IPS-18c (cell line): ENCODE measurements around the gene SPHKAP.

Experiments
- H3K4me3 ChIP-seq: 2 replicates; pipeline ENCODE4 v1.7.0; 2013; ENCODE audit warnings: low read depth, mild to moderate bottlenecking, low read length, moderate library complexity; ENCODE audit not compliant: insufficient read depth
- H3K9me3 ChIP-seq: one replicate; pipeline ENCODE4 v1.6.1; 2013; ENCODE audit warnings: mild to moderate bottlenecking, low read length, moderate library complexity; ENCODE audit not compliant: control insufficient read depth, insufficient read depth

SPHKAP gene

DNA sequence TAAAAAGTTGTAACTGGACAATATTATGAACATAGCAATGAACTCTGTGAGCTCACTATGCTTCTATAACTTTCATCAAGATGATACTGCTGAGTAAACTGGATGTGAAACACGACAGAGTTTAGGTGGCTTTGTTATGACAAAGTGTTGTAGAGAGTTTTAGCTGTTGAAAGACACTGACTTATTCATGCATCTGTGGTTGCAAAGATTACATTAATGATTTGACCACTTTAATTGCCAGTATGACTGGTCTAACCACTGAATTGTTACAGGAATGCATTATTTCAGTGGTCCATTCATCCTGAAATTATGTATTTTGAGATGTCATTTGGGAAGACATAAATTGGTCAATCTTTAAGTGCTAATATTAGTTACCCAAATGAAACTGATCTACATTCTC lies 117.9 kb downstream of the SPHKAP start:
- no peaks in the 10 kb centered on the region for H3K9me3 ChIP-seq
- H3K4me3 ChIP-seq = no peak overlapping the region

DNA sequence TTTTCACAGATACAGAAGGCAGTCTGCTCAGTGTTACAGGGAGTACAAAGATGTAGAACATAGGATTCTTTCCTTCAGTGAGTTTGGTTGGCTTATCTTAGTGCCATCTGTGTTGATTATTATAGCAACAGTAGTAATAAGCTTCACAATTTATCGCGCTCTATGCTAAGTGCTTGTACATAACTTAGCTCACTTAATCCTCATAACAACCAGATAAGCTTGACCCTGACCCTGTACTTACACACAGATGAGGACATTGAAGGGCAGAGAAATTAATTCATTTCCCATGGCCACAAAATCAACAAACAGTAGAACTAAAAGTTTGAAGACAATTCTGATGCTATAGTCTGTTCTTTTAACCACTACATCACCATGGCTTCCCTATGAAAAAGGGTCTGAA lies 121.8 kb downstream of the SPHKAP start:
- H3K4me3 ChIP-seq = no peak overlapping the region
- H3K9me3 ChIP-seq = no peaks in the 10 kb centered on the region

DNA sequence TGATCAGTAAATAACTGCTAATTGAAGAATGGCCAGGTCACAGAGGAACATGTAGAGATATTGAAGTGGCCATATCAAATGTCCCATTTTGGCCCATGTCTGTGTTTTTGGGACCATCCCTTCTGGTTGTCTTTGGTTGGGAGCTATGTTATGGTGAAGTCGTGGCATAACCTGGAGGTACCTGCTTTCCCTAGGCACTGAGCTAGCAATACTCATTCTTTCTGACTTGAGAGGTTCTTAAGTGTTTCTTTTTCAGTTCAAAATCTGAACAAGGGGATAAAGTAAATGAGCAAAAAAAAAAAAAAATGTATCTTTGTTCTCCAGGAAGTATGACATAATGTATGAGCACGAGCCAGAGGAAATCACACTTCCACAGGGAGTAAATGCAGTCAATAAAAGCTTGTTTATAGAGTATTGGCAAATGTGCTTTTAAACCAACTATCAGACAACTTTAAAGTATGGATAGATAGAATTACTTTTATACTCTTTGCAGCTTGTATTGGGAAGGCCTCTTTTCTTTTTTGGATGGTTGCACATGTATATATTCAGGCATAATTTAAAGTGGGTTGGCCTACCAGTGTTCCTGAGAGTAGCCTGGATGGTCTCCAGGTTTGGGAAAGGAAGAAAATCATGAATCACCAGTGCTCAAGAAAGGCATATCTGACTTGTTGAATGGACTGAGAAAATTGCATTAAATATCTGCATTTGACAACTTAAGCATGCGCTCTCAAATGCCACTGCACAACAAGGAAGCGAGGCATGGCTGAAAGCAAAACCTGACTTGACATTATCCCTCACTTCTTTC lies 125.0 kb downstream of the SPHKAP start:
- H3K9me3 ChIP-seq = no peaks in the 10 kb centered on the region
- H3K4me3 ChIP-seq = no peak overlapping the region

DNA sequence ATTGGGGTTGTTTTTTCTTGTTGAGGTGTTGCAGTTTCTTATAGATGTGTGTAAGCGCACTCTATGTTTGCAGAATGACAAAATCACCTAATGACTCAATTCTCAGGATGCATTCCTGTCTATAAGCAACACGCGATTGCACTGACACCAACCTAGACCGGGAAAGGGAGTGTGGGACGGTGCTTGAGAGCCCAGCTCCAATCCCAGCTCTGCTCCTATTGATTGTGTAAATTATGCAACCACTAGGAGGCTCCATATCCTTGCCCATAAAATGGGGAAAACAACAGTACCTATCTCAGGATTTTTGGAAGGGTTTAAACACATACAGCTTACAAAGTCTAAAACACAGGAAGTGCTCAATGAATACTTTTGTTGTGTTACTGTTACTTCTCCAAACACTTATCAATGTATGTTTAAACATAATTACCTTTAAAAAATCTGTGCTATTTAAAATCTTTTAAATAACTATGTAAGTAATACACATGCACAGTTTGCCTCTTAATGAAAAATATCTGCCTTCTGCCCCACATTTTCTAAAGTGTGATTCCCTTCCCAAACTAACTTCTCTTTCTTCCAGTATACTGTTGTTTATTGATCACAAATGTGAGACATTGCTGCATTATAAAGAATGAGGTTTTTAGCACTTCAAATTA lies 132.5 kb downstream of the SPHKAP start:
- Histone ChIP-seq H3K4me3 (no peak overlapping the region), H3K9me3 (no peaks in the 10 kb centered on the region)

DNA sequence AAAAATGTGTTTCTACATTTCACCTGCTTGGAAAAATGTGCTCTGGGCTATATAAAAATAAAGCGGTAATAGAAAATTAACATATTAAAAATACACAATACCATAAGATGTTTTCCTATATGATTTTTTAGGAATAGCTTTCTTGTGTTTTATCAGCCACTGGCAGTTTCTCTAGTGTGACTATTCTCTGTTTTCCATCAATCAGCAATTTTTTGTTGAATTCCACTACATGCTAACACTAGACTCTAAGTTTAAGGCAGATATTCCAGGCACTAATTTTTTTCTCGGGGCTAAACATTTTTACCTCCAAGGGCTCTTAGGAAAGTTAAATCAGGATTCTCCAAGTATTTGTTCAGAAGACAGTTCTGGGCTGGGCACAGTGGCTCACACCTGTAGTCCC lies 140.5 kb downstream of the SPHKAP start:
- Histone ChIP-seq H3K4me3 (no peak overlapping the region), H3K9me3 (no peaks in the 10 kb centered on the region)

DNA sequence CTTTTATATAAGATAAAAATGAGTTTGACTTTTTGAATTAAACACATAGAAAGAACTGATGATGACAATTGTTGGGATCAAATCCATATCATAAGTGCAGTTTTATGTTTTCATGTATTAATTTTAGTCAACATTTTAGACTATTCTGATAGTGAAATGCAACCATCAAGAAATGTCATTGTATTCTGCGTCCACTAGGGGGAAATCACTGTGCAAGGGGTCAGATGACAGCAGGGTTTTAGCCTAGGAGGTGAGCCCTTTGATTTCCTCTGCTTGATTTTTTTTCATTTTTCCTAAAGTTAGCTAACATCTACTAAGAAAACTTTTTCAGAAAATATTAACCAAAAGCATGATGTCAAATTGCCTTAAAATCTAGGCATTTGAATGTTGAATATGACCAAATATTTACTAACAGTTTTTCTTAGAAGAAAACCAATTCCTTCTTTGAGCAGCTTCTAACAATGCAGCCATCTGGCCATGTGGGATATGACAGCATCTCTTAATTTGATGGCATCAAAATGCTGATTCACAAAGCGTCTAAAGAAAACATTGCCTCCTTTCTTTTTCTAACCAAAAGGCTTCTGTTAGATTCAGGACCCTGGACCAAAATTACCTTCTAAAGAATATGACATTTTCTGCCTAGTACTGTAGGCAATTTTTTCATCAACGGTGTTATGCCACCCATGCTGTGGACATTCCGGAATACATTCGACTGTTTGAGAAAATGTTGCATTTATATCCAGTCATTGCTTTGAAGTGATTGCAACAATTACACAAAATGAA lies 141.5 kb downstream of the SPHKAP start:
- no peak overlapping the region for H3K4me3 ChIP-seq
- H3K9me3 ChIP-seq = no peaks in the 10 kb centered on the region

DNA sequence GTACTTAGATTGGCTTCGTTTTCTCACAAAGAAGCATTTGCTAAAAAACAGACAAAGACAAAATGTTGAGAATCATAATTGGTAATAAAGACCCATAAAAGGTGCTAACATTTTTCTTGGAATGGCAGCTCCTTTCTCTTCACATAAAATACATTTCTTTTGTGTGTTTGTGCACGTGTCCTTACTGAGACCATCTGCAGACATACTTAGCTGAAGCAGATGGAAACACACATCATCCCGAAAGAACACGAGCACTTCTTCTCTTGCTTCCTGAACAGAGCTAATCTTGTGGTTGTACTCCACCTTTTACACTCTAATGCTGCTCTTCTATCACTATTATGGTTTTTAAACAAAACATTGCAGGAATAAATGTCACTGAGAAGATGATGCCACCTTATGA lies 142.5 kb downstream of the SPHKAP start:
- no peak overlapping the region for H3K4me3 ChIP-seq
- no peaks in the 10 kb centered on the region for H3K9me3 ChIP-seq

DNA sequence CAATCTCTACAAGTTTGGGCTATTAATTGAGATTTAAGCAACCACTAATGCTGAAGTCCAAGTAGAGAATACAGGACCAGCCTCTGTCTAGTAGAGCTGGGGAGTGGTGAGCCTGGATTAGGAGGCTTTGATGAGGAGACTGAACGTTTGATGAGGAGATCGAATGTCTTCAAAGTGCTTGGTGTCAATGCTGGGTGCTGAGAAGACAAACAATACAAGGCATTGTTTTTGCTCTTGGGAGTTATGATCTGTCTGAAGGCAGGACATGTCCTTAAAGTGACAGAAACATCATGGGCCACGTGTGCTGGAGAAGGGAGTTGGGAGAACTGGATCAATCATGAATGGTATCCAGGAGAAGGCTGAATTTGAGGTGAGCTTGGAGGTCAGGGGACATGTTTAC lies 143.6 kb downstream of the SPHKAP start:
- H3K9me3 ChIP-seq = no peaks in the 10 kb centered on the region
- H3K4me3 ChIP-seq = no peak overlapping the region

DNA sequence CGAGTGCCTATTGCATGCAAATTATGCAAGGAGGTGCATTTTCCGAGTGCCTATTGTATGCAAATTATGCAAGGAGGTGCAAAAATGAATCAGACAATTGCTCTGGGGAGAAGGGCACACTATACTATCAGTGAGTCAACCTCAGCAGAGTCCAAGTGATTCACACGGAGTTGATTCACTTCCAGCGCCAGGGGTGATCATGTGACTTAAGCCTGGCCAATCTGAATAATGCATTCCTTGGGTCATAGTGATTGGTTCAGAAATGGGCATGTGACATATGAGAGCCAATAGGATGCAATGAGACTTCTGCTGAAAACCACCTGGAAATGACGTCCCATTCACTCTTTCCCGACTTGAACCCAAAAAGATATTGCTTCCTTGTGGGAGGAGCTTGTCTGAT lies 157.9 kb downstream of the SPHKAP start:
- H3K9me3 ChIP-seq = no peaks in the 10 kb centered on the region
- H3K4me3 ChIP-seq = no peak overlapping the region

DNA sequence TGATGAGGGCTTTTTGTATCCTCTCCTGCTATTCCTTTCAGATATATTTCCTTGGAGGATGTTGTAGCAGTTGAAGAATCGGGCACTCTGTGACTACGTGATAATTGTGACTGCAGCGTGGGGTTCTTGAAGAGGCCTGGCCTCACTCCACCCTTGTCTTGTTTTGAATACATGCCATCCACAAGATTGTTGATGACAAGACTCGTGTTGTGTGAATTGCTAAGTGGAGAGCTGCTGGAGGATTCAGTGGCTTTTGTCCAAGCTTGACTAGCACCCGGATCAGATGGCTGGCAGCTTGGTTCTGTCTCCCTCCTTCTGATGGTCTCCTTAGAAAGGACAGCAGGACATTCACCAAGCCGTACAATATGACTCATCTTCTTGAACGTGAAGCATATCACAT lies 163.2 kb downstream of the SPHKAP start:
- H3K9me3 ChIP-seq = no peaks in the 10 kb centered on the region
- H3K4me3 ChIP-seq = no peak overlapping the region

DNA sequence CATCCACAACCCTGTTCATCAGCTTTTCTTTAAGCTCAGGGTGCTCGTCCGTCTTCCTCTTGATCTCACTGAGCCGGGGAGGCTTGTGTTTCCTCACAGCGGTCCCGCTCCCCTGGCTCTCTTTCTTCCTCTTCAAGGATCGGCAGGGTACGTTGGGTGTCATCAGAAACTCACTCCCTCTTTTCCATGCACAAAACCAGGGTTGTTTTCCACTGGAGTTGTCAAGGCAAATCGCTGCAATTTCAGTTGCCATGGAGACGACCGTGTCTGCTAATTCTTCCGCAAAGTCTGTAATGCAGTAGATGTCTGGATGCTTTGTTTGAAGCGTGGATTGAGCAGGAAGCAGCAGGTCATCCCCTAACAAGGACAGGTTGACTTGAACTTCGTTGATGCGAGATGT lies 163.7 kb downstream of the SPHKAP start:
- no peak overlapping the region for H3K4me3 ChIP-seq
- H3K9me3 ChIP-seq = no peaks in the 10 kb centered on the region

DNA sequence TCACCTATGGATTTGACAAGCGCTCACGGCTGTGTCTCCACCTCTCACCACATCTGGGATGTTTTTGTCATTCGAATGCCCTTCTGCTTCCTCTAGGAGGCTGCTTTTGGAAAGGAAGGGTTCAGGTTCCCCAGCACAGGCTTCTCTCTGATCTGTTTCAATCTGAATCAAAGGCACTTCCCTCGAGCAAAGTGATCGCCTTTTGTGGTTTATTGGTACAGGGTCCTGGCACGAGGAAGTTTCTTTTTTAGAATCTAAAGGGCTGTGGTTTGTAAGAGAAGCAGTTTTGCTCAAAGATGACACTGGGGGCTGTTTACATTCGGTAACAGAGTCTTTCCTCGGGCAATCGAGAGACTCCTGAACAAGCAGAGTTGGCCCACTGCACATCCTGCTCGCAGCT lies 165.1 kb downstream of the SPHKAP start:
- Histone ChIP-seq H3K9me3 (no peaks in the 10 kb centered on the region), H3K4me3 (no peak overlapping the region)

DNA sequence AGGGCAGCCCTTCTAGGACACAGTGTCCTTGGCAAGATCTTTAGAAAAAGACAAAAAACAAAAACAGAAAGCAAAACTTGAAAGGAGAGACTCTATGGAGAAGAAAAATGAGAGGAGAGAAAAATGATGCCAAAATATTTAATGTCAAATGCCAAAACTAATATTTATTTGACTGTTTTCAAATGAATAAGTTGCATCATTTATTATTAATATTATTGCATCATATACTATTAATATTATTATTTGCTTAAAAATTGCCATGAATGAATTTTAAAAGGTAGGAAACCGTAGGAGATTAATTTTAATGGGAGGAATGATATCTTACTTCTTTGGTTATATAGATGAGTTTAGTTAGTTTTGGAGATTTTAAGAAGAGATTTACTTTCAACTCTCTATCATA lies 165.7 kb downstream of the SPHKAP start:
- Histone ChIP-seq H3K4me3 (no peak overlapping the region), H3K9me3 (no peaks in the 10 kb centered on the region)

DNA sequence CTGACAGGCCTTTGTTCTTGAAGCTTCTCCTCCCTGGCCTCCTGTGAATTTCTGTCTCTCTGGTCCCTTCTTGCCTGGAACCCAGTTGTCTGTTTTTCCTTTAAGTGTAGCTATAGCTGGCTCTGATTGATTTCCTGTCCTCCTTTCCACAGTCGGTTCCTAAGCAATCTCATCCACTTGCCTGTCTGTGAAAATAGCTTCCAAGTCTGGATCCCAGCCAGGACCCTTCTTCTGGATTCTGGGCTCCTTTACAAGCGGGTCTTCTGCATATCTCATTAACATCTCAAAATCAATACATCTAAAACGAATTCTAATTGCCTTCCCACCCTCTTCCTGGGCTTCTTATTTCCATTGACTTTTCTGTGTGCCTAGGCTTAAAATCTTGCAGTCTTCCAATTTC lies 185.1 kb downstream of the SPHKAP start:
- H3K4me3 ChIP-seq = no peak overlapping the region

DNA sequence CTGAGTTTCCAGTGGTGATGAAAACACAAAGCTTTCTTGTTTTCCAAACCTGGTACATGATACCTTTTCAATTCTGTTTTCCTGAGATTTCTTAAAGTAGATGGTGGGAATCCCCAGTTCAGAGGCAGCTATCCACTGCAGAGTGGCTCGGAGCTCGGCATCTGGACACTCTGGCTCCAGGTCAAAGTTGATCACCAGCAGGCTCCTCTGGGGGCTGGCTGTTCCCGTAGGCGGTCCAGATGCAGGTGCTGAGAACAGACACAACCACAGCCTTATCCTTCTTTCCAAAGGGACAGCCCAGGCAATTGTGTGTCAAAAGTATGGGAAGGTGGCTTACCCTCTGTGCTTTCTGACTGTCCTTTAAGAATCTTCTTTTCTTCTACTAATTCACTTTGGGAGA lies 190.6 kb downstream of the SPHKAP start:
- Histone ChIP-seq H3K9me3 (no peaks in the 10 kb centered on the region), H3K4me3 (no peak overlapping the region)

More for the DNA sequence above, 185.1 kb downstream of the SPHKAP start:
- H3K9me3 ChIP-seq = no peaks in the 10 kb centered on the region

DNA sequence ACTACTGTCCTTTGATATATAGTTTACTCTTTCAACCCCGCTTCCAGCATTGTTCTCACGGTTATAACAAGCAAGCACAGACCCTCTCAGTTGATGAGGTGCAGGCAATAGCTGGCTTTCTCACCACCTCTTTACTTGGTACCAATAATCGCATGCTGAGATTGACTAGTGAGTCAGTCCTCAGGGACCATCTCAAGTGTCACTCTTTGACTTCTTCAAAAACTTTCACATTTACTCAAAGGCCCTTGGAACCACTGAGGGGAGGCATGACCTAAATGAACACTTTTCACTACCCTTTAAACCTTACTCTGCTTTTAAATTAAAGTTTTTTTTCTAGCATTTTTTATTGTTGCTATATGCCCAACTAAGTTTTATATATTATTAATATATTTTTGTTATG lies 208.2 kb downstream of the SPHKAP start:
- Histone ChIP-seq H3K4me3 (no peak overlapping the region), H3K9me3 (no peaks in the 10 kb centered on the region)

DNA sequence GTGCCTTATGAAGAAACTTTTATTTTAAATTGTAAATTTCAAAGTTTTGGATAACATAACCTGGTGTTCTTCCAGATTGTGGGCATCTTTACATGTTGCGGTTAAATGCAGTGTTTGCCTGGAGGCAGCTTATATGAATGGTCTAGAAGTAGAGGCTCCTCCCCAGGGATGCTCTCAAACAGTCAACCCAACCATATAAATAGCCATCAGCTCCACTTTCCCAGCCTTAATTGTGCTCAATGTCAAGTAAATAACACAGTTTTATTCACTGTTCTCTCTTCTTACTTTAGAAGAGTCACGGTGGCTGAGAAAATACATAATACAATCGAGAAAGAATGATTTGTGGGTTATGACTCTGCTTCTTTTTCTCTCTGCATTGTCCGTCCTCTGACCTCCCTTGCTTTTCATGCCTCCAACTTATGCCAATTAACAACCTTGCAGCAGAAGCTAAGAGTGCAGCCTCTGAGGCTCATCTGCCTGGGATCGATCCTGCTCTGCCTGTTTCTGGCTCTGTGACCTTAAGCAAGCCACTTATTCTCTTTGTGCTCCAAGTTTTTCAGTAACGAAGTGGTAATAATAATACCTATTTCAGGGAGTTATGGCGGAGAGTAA lies 209.8 kb downstream of the SPHKAP start:
- H3K9me3 ChIP-seq = no peaks in the 10 kb centered on the region
- H3K4me3 ChIP-seq = no peak overlapping the region

DNA sequence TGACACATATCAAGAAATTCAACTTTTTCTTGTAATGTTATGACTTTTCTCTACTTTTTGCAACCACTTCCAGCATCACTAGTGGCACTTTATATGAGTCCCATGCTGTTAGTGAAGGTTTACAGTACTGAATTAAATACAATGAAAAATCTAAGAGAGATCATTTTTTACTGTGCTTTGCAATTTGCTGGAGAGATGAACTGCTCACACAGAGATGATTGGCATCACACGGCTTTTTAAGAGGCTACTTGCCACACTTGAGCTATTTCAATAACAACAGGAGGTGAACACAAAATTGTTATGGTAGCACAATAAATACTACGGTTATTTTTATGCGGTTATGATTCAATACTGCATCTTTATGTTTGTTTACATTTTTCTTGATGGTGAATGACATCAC lies 221.2 kb downstream of the SPHKAP start:
- Histone ChIP-seq H3K9me3 (no peaks in the 10 kb centered on the region), H3K4me3 (no peak overlapping the region)
